ENCODE data around the gene BTRC.

GRCh38 chr10:101330631-101331225 lies 23.2 kb upstream of the BTRC start:
- TF ChIP-seq EZH2 (IDR thresholded peaks at IDR 0.05; ENCODE audit: insufficient read depth, poor library complexity, severe bottlenecking) = no peak
- TF ChIP-seq EZH2phosphoT487 (IDR thresholded peaks at IDR 0.05; ENCODE audit: insufficient read depth, low read depth) = no peak
